CD4-positive, alpha-beta T cell (primary cell): Measurements from ENCODE around the gene GLRX3. TPM values are rescaled to one million over a fixed set of nuclear protein-coding genes. Genes with fewer than 3 reads are reported as not detected.
"Not testable (repeated sequence)": the region's sequence is repeated elsewhere in the genome, so short reads cannot be mapped to it uniquely, and the experiment has no call there.

Source experiments
- ATAC-seq: fragments of 200-7000 bp; cut with Tn5 transposase; one replicate; pipeline ENCODE4 v1.10.0; 2022; ENCODE audit warnings: mild to moderate bottlenecking; ENCODE audit not compliant: poor library complexity
- CTCF ChIA-PET: fragments of 350-600 bp; sonication (Branson Sonifier 250); formaldehyde crosslinking; loops from one replicate; lab custom pipeline; 2021; ENCODE audit warnings: antibody characterized with exemption, inconsistent platforms; lab: Charles Lee
- POLR2A ChIA-PET: fragments of 350-600 bp; sonication (Branson Sonifier 250); formaldehyde crosslinking; loops from one replicate; lab custom pipeline; 2021; ENCODE audit warnings: antibody characterized with exemption, inconsistent platforms; lab: Charles Lee
- DNase-seq, 14 experiments: peaks; one replicate each; pipeline ENCODE4 v3.0.0-alpha.2; 2013 to 2020; ENCODE audit warnings: mixed read lengths in 2 of 14
- H3K27ac ChIP-seq, 2 donors: one replicate each; pipeline versions ENCODE4 v1.5.1 to v1.7.0; 2013; ENCODE audit warnings: low read length in 2 of 2, low read depth in 1 of 2, mild to moderate bottlenecking in 1 of 2
- H3K27me3 ChIP-seq, 2 experiments: 1 replicate in 1 of 2; 2 replicates in 1 of 2; pipeline versions ENCODE4 v1.6.1 to v1.7.0; 2013; ENCODE audit warnings: low read length in 2 of 2, control low read depth in 1 of 2, mild to moderate bottlenecking in 1 of 2, moderate library complexity in 1 of 2; ENCODE audit not compliant: insufficient read depth in 2 of 2, control insufficient read depth in 1 of 2
- H3K36me3 ChIP-seq: one replicate; pipeline ENCODE4 v1.6.1; 2013; ENCODE audit warnings: low read length, control low read depth; ENCODE audit not compliant: insufficient read depth
- H3K4me1 ChIP-seq: one replicate; pipeline ENCODE4 v1.6.1; 2013; ENCODE audit warnings: low read length, control low read depth; ENCODE audit not compliant: insufficient read depth
- H3K4me3 ChIP-seq: one replicate; pipeline ENCODE4 v1.5.1; 2013; ENCODE audit warnings: mild to moderate bottlenecking, low read length, moderate library complexity
- H3K9me3 ChIP-seq, 2 experiments: 1 replicate in 1 of 2; 2 replicates in 1 of 2; pipeline versions ENCODE4 v1.6.1 to v1.7.0; 2013; ENCODE audit warnings: low read length in 2 of 2, mild to moderate bottlenecking in 2 of 2, control low read depth in 1 of 2, moderate library complexity in 1 of 2; ENCODE audit not compliant: control insufficient read depth in 1 of 2, insufficient read depth in 1 of 2
- H3K27ac Mint-ChIP-seq: one replicate; pipeline ENCODE4 v1.8.0; 2020; ENCODE audit warnings: mixed read lengths
- H3K27me3 Mint-ChIP-seq: one replicate; pipeline ENCODE4 v1.8.0; 2021; ENCODE audit warnings: mixed read lengths
- H3K36me3 Mint-ChIP-seq: one replicate; pipeline ENCODE4 v1.8.0; 2021; ENCODE audit warnings: low read depth, mixed read lengths
- H3K4me1 Mint-ChIP-seq: one replicate; pipeline ENCODE4 v1.8.0; 2021; ENCODE audit warnings: low read depth, mixed read lengths
- H3K4me3 Mint-ChIP-seq: one replicate; pipeline ENCODE4 v1.8.0; 2020; ENCODE audit warnings: mild to moderate bottlenecking, mixed read lengths
- H3K9me3 Mint-ChIP-seq: one replicate; pipeline ENCODE4 v1.8.0; 2020; ENCODE audit warnings: mixed read lengths
- CTCF ChIP-seq: fragments of 200-600 bp; IDR thresholded peaks from one replicate; pipeline ENCODE4 v1.8.0; 2022; ENCODE audit warnings: antibody characterized with exemption, mild to moderate bottlenecking
- intact Hi-C, 2 experiments: fragments of 100-400 bp; cut with DNase I in 1 of 2; cut with micrococcal nuclease in 1 of 2; formaldehyde crosslinking; loops; one replicate each; pipeline versions ENCODE4 v1.15.1 to v1.9.0; 2023 to 2025; cut with DNase I, micrococcal nuclease
- total RNA-seq, 174 experiments: library from RNA in 2 of 174; stranded (reverse) in 2 of 174; gene quantifications; one replicate each; pipeline ENCODE4 v1.2.3 and lab custom pipeline; 2021 to 2026

The GLRX3 gene
- total RNA-seq, 2 experiments from 2014 or later, result 25.4 to 29.7 TPM

- CTCF ChIA-PET, result interaction anchor here (0.6 to 3.2 kb wide), 6 partner anchors 16 to 1899 kb away, joined by 3 to 30 read pairs (median 3); partner anchors contain the start of gene GLRX3
- intact Hi-C loops, result loop anchor here (1.0 to 10.0 kb wide), 4 partner anchors 76 to 1074 kb away; partner anchors contain the start of gene MGMT (in 1 of the 2)
- DNase-seq, result peak; percentile 85 to 98 (median 91)
- peak; percentile 80 for ATAC-seq
- POLR2A ChIA-PET, result interaction anchor here (0.6 to 3.5 kb wide), 15 partner anchors 10 to 1076 kb away, joined by 3 to 212 read pairs (median 8); partner anchors contain the start of genes GLRX3 and MGMT
- peaks cover 62% of the 10 kb centered on the region for H3K4me1 Mint-ChIP-seq
- no peak for TF ChIP-seq CTCF
- Histone ChIP-seq H3K27me3 (no peaks in the 10 kb centered on the region), H3K9me3 (no peaks in the 10 kb centered on the region), H3K27ac (peak overlapping the region; percentile 90 to 91), H3K36me3 (peaks cover 3% of the 10 kb centered on the region), H3K4me1 (peaks cover 36% of the 10 kb centered on the region), H3K4me3 (peak overlapping the region; percentile 70)
- H3K27ac Mint-ChIP-seq, result peak overlapping the region; percentile 96
- H3K36me3 Mint-ChIP-seq, result peaks cover 22% of the 10 kb centered on the region
- H3K27me3 Mint-ChIP-seq, result no peaks in the 10 kb centered on the region
- peak overlapping the region; percentile 99 for H3K4me3 Mint-ChIP-seq
- peaks cover 2% of the 10 kb centered on the region for H3K9me3 Mint-ChIP-seq
Measured at GRCh38 chr10:130111113-130111851, 24.9 kb upstream of the GLRX3 start.

- CTCF ChIA-PET, result interaction anchor here (1.5 to 3.2 kb wide), 3 partner anchors 16 to 25 kb away, joined by 3 to 30 read pairs (median 26); partner anchors contain the start of gene GLRX3
- Histone ChIP-seq H3K27ac (peak overlapping the region; percentile 81 to 91), H3K36me3 (no peaks in the 10 kb centered on the region), H3K4me3 (peak overlapping the region; percentile 70), H3K27me3 (no peaks in the 10 kb centered on the region), H3K9me3 (peaks cover 0 to 4% of the 10 kb centered on the region in 2 experiments), H3K4me1 (peaks cover 36% of the 10 kb centered on the region)
- TF ChIP-seq CTCF, result no peak
- H3K36me3 Mint-ChIP-seq, result peaks cover 17% of the 10 kb centered on the region
- peak overlapping the region; percentile 99 for H3K4me3 Mint-ChIP-seq
- H3K27ac Mint-ChIP-seq, result peak overlapping the region; percentile 96
- intact Hi-C loops, result loop anchor here (1.0 to 10.0 kb wide), 5 partner anchors 75 to 1075 kb away; partner anchors contain the start of gene MGMT (in 1 of the 2)
- DNase-seq (peak in 3 of 14 experiments; percentile 19 to 41 (median 28)), ATAC-seq (no peak)
- H3K4me1 Mint-ChIP-seq, result peaks cover 56% of the 10 kb centered on the region
- no peaks in the 10 kb centered on the region for H3K27me3 Mint-ChIP-seq
- POLR2A ChIA-PET, result interaction anchor here (0.9 to 3.5 kb wide), 6 partner anchors 19 to 645 kb away, joined by 4 to 212 read pairs (median 20); partner anchors contain the start of genes GLRX3 and MGMT
- H3K9me3 Mint-ChIP-seq, result peaks cover 3% of the 10 kb centered on the region
Measured at GRCh38 chr10:130111852-130112180, 24.4 kb upstream of the GLRX3 start.

GRCh38 chr10:130112821-130113220, 23.4 kb upstream of the GLRX3 start:
- Histone ChIP-seq H3K27ac (no peak overlapping the region), H3K4me3 (no peak overlapping the region), H3K4me1 (peaks cover 31% of the 10 kb centered on the region), H3K36me3 (no peaks in the 10 kb centered on the region), H3K9me3 (peaks cover 0 to 6% of the 10 kb centered on the region in 2 experiments), H3K27me3 (no peaks in the 10 kb centered on the region)
- ChIA-PET CTCF (no interaction called here), POLR2A (no interaction called here)
- ATAC-seq (no peak), DNase-seq (no peak)
- Mint-ChIP-seq H3K9me3 (peaks cover 7% of the 10 kb centered on the region), H3K4me3 (peak overlapping the region; percentile 32), H3K4me1 (peaks cover 46% of the 10 kb centered on the region), H3K36me3 (peaks cover 11% of the 10 kb centered on the region), H3K27ac (no peak overlapping the region), H3K27me3 (no peaks in the 10 kb centered on the region)
- TF ChIP-seq CTCF, result no peak
- intact Hi-C loops, result loop anchor here (2.0 to 10.0 kb wide), 4 partner anchors 74 to 1076 kb away; no protein-coding TSS in a partner anchor

GRCh38 chr10:130116942-130117341, 19.2 kb upstream of the GLRX3 start:
- DNase-seq, H3K9me3 Mint-ChIP-seq, H3K4me3 Mint-ChIP-seq, CTCF ChIA-PET, H3K36me3 Mint-ChIP-seq, ATAC-seq, H3K4me1 ChIP-seq, H3K27ac ChIP-seq, H3K36me3 ChIP-seq, H3K27me3 Mint-ChIP-seq, H3K27ac Mint-ChIP-seq, H3K4me3 ChIP-seq, H3K27me3 ChIP-seq: not testable (repeated sequence)
- H3K4me1 Mint-ChIP-seq, result peaks cover 10% of the 10 kb centered on the region
- POLR2A ChIA-PET, result interaction anchor here (0.6 to 0.8 kb wide), 2 partner anchors 19 to 1826 kb away, joined by 3 read pairs; partner anchors contain the start of gene GLRX3
- H3K9me3 ChIP-seq, result peaks cover 0 to 16% of the 10 kb centered on the region in 2 experiments
- intact Hi-C loops, result loop anchor here in 1 of 2 experiments (10.0 kb wide), 1 partner anchor 162 kb away; no protein-coding TSS in a partner anchor
